Measurements from ENCODE around the gene IFNL1.

GRCh38 chr19:39301021-39301420, 4.8 kb downstream of the IFNL1 start:
- TF ChIP-seq USF2 (CRISPR knock-in tag; IDR thresholded peaks at IDR 0.05): no peak
- TF ChIP-seq FOXJ3 (CRISPR knock-in tag; IDR thresholded peaks at IDR 0.05; ENCODE audit: borderline replicate concordance): no peak
- no peak for TF ChIP-seq CTCF (IDR thresholded peaks at IDR 0.05)
- no peak for TF ChIP-seq MYBL2 (CRISPR knock-in tag; IDR thresholded peaks at IDR 0.05)
- TF ChIP-seq NFYB (CRISPR knock-in tag; conservative IDR thresholded peaks at IDR 0.05; ENCODE audit: low read depth): no peak
- TF ChIP-seq ZNF138 (CRISPR knock-in tag; conservative IDR thresholded peaks at IDR 0.05): no peak
- TF ChIP-seq MAX (CRISPR knock-in tag; IDR thresholded peaks at IDR 0.05): no peak
- TF ChIP-seq ATF3 (CRISPR knock-in tag; conservative IDR thresholded peaks at IDR 0.05): no peak
- no peak for TF ChIP-seq TEAD4 (CRISPR knock-in tag; IDR thresholded peaks at IDR 0.05)
- TF ChIP-seq ELF4 (CRISPR knock-in tag; IDR thresholded peaks at IDR 0.05; ENCODE audit: low read depth): no peak
- no peak for TF ChIP-seq CREB1 (CRISPR knock-in tag; IDR thresholded peaks at IDR 0.05)
- no peak for TF ChIP-seq PRDM15 (CRISPR knock-in tag; IDR thresholded peaks at IDR 0.05)
- TF ChIP-seq TEAD1 (CRISPR knock-in tag; IDR thresholded peaks at IDR 0.05): no peak
- TF ChIP-seq ZNF232 (CRISPR knock-in tag; IDR thresholded peaks at IDR 0.05): no peak

Measured in WTC11 (cell line).